H1 (cell line): ENCODE measurements around the gene KRAS. TPM values are rescaled to one million over a fixed set of nuclear protein-coding genes. Genes with fewer than 3 reads are reported as not detected.

Source experiments
- CTCF ChIA-PET: fragments of 300-600 bp; sonication (Branson Sonifier 250); formaldehyde crosslinking; loops from one replicate; lab custom pipeline; 2021; ENCODE audit not compliant: partially characterized antibody; lab: Charles Lee
- POLR2A ChIA-PET: fragments of 300-600 bp; sonication (Branson Sonifier 250); formaldehyde crosslinking; loops from one replicate; lab custom pipeline; 2021; ENCODE audit warnings: inconsistent platforms; ENCODE audit not compliant: partially characterized antibody; lab: Charles Lee
- DNase-seq, 2 experiments: peaks; one replicate each; pipeline versions ENCODE4 v3.0.0 to v3.0.0-alpha.2; 2010 to 2022; ENCODE audit warnings: low spot score in 2 of 2, low read depth in 1 of 2, mixed read lengths in 1 of 2
- FAIRE-seq: peaks from 2 replicates; lab custom pipeline; 2011; peaks lifted over from hg19 to GRCh38; lab: Jason Lieb, UNC
- H2AFZ ChIP-seq: 2 replicates; pipeline ENCODE4 v1.8.1; 2012; ENCODE audit warnings: low read length, inconsistent platforms
- H2AK5ac ChIP-seq: 2 replicates; pipeline ENCODE4 v1.6.1; 2013; ENCODE audit warnings: low read depth, low read length
- H2BK120ac ChIP-seq: replicated peaks from 2 replicates; pipeline ENCODE3; 2013; ENCODE audit warnings: low read depth, low read length, inconsistent platforms
- H2BK12ac ChIP-seq: 2 replicates; pipeline ENCODE4 v1.6.1; 2013; ENCODE audit warnings: low read depth, low read length
- H2BK15ac ChIP-seq: 2 replicates; pipeline ENCODE4 v1.6.1; 2013; ENCODE audit warnings: low read length
- H2BK20ac ChIP-seq: 2 replicates; pipeline ENCODE4 v1.6.1; 2013; ENCODE audit warnings: low read length
- H2BK5ac ChIP-seq: 2 replicates; pipeline ENCODE4 v1.6.1; 2013; ENCODE audit warnings: low read depth, low read length
- H3K14ac ChIP-seq: 2 replicates; pipeline ENCODE4 v1.6.1; 2013; ENCODE audit warnings: inconsistent platforms; ENCODE audit not compliant: insufficient read length
- H3K18ac ChIP-seq: 2 replicates; pipeline ENCODE4 v1.6.1; 2013; ENCODE audit warnings: low read length; ENCODE audit errors: extremely low read depth
- H3K23ac ChIP-seq: 2 replicates; pipeline ENCODE4 v1.6.1; 2013; ENCODE audit warnings: inconsistent platforms; ENCODE audit not compliant: insufficient read length
- H3K23me2 ChIP-seq: 2 replicates; pipeline ENCODE4 v1.6.1; 2013; ENCODE audit warnings: low read depth, low read length
- H3K27ac ChIP-seq: 2 replicates; pipeline ENCODE4 v1.6.1; 2011; ENCODE audit warnings: low read depth, low read length, inconsistent platforms
- H3K27me3 ChIP-seq, 4 experiments: replicated peaks in 1 of 4; 1 replicate in 1 of 4; 2 replicates in 3 of 4; pipeline versions ENCODE4 v1.6.1 to v1.8.1; 2011 to 2013; ENCODE audit warnings: low read length in 3 of 4, mild to moderate bottlenecking in 3 of 4, inconsistent platforms in 2 of 4, mixed read lengths in 2 of 4, moderate library complexity in 1 of 4; ENCODE audit not compliant: control insufficient read depth in 3 of 4, insufficient read depth in 3 of 4; ENCODE audit errors: extremely low read depth in 1 of 4
- H3K36me3 ChIP-seq, 4 experiments: 2 replicates each; pipeline versions ENCODE4 v1.6.1 to v1.8.1; 2011 to 2013; ENCODE audit warnings: mild to moderate bottlenecking in 4 of 4, low read length in 3 of 4, moderate library complexity in 2 of 4, control low read depth in 1 of 4, inconsistent platforms in 1 of 4; ENCODE audit not compliant: insufficient read depth in 4 of 4, control insufficient read depth in 2 of 4
- H3K4ac ChIP-seq: replicated peaks from 2 replicates; pipeline ENCODE3; 2013; ENCODE audit warnings: low read length, low read depth, mixed read lengths, inconsistent platforms; ENCODE audit not compliant: insufficient read length
- H3K4me1 ChIP-seq, 4 experiments: replicated peaks in 1 of 4; 1 replicate in 1 of 4; 2 replicates in 3 of 4; pipeline versions ENCODE4 v1.6.1 to v1.8.1; 2011 to 2013; ENCODE audit warnings: low read length in 3 of 4, inconsistent platforms in 2 of 4, mixed read lengths in 1 of 4; ENCODE audit not compliant: insufficient read depth in 4 of 4, control insufficient read depth in 3 of 4
- H3K4me2 ChIP-seq, 2 experiments: 2 replicates each; pipeline versions ENCODE4 v1.6.1 to v1.8.1; 2011 to 2013; ENCODE audit warnings: low read depth in 2 of 2, low read length in 2 of 2, control low read depth in 1 of 2, inconsistent platforms in 1 of 2, mild to moderate bottlenecking in 1 of 2; ENCODE audit not compliant: insufficient read depth in 1 of 2
- H3K4me3 ChIP-seq, 4 experiments: fragments of 200-600, 300-600 bp in 1 of 4; sonication (generic), shearing (Covaris generic), sonication (Bioruptor Twin) in 1 of 4; 2 replicates each; pipeline versions ENCODE4 v1.5.1 to v1.8.1; 2011 to 2016; ENCODE audit warnings: low read length in 4 of 4, low read depth in 3 of 4, control low read depth in 2 of 4, inconsistent platforms in 2 of 4, mild to moderate bottlenecking in 2 of 4, mixed read lengths in 1 of 4, moderate library complexity in 1 of 4; ENCODE audit not compliant: insufficient read depth in 2 of 4; ENCODE audit errors: extremely low read depth in 1 of 4
- H3K56ac ChIP-seq: replicated peaks from 2 replicates; pipeline ENCODE3; 2013; ENCODE audit warnings: low read depth, mild to moderate bottlenecking, mixed read lengths, low read length, inconsistent platforms; ENCODE audit not compliant: insufficient read length
- H3K79me1 ChIP-seq: 2 replicates; pipeline ENCODE4 v1.6.1; 2013; ENCODE audit warnings: low read depth, low read length, control low read depth
- H3K79me2 ChIP-seq, 2 experiments: 2 replicates each; pipeline versions ENCODE4 v1.6.1 to v1.8.1; 2012 to 2013; ENCODE audit warnings: low read length in 2 of 2, mild to moderate bottlenecking in 2 of 2, inconsistent platforms in 1 of 2; ENCODE audit not compliant: insufficient read depth in 2 of 2, control insufficient read depth in 1 of 2
- H3K9ac ChIP-seq, 4 experiments: replicated peaks in 1 of 4; 1 replicate in 1 of 4; 2 replicates in 3 of 4; pipeline versions ENCODE4 v1.6.1 to v1.8.1; 2011 to 2013; ENCODE audit warnings: low read depth in 3 of 4, low read length in 3 of 4, control low read depth in 2 of 4, mild to moderate bottlenecking in 2 of 4, moderate library complexity in 2 of 4, inconsistent platforms in 1 of 4; ENCODE audit errors: extremely low read depth in 1 of 4
- H3K9me3 ChIP-seq, 2 experiments: 2 replicates each; pipeline versions ENCODE4 v1.6.1 to v1.8.1; 2012 to 2013; ENCODE audit warnings: mild to moderate bottlenecking in 2 of 2, moderate library complexity in 2 of 2, control low read depth in 1 of 2, inconsistent platforms in 1 of 2, low read depth in 1 of 2, low read length in 1 of 2, mixed read lengths in 1 of 2; ENCODE audit not compliant: insufficient read depth in 2 of 2
- H4K20me1 ChIP-seq, 2 experiments: replicated peaks in 1 of 2; 2 replicates each; pipeline versions ENCODE3 to v1.8.1; 2011 to 2013; ENCODE audit warnings: inconsistent platforms in 2 of 2, low read length in 2 of 2, mild to moderate bottlenecking in 1 of 2; ENCODE audit not compliant: insufficient read depth in 2 of 2, control insufficient read depth in 1 of 2
- H4K5ac ChIP-seq: 2 replicates; pipeline ENCODE4 v1.6.1; 2013; ENCODE audit warnings: low read length, low read depth, mixed read lengths, inconsistent platforms; ENCODE audit not compliant: insufficient read length
- H4K8ac ChIP-seq: 2 replicates; pipeline ENCODE4 v1.8.0; 2013; ENCODE audit warnings: mild to moderate bottlenecking, moderate library complexity, low read length, inconsistent platforms; ENCODE audit not compliant: insufficient read depth; ENCODE audit errors: extremely low read depth
- H4K91ac ChIP-seq: replicated peaks from 2 replicates; pipeline ENCODE3; 2013; ENCODE audit warnings: low read length, mixed read lengths, inconsistent platforms; ENCODE audit not compliant: insufficient read length
- MAFK ChIP-seq: IDR thresholded peaks from 2 replicates; pipeline ENCODE4 v1.6.1; 2012; ENCODE audit warnings: low read depth, mild to moderate bottlenecking, improper control_type of control experiment, low read length
- SP4 ChIP-seq: IDR thresholded peaks from 2 replicates; pipeline ENCODE4 v1.6.1; 2012; ENCODE audit warnings: low read length, inconsistent platforms
- WGBS, 2 experiments: shearing (Covaris generic) in 1 of 2; methylation state at CpG; one replicate each; pipeline versions ENCODE4 v1.1.6 to v1.1.7; 2013 to 2015; ENCODE audit warnings: low lambda C conversion rate in 2 of 2, mixed read lengths in 2 of 2, inconsistent platforms in 1 of 2, low coverage in 1 of 2, missing lambda C conversion rate in 1 of 2; ENCODE audit not compliant: insufficient replicate concordance in 2 of 2, insufficient coverage in 1 of 2, insufficient read length in 1 of 2; ENCODE audit errors: extremely low coverage in 1 of 2, missing lambda C conversion rate in 1 of 2; 5-methylcytosine and 5-hydroxymethylcytosine counted together
- polyA plus RNA-seq, 7 experiments: library from polyadenylated mRNA; depleted of rRNA in 3 of 7; stranded (reverse) in 5 of 7; unstranded in 2 of 7; fragments of >200 nt in 5 of 7; fragments of 200-250 nt in 2 of 7; gene quantifications; 1 replicate in 5 of 7; 2 replicates in 1 of 7; 4 replicates in 1 of 7; pipeline versions ENCODE4 v1.2.1 to v1.2.3, GENCODE V29; 2011 to 2013; ENCODE audit warnings: missing spikeins in 2 of 7, mixed read lengths in 2 of 7
- total RNA-seq: library from RNA; stranded (reverse); fragmentation: NEBNext Ultra II Directional; extraction: Animal tissue kit (Norgen Biotek cat#: 25700); gene quantifications from 2 replicates; pipeline ENCODE4 v1.2.1, GENCODE V29; 2021

Gene KRAS
- total and polyA plus RNA-seq, 2 of the 8 experiments (the other 6 are each of a cell fraction or from before 2014, with no cell fraction given), result 24.8 to 64.6 TPM

DNA sequence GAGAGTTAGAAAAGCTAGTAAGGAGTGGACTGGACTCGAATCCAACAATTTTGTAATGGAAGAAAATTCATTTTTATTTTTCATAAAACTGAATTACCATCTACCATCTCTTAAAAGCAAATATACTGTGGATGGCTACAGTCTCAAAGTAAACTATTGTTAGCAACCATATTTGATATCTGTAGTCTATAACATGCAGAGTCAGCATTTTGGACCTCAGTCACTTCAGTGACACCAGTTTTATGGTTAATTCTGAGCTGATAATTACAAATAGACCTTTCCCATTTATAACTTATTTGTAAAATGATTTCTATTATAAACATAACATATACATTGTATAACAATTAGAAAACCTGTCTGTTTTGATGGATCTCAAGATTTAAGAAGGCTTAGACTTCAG lies 2.0 kb downstream of the KRAS start:
- peaks cover 10 to 62% of the 10 kb centered on the region in 2 experiments for H3K79me2 ChIP-seq

More for the DNA sequence above, 2.0 kb downstream of the KRAS start:
- no peak overlapping the region for H2AFZ ChIP-seq
- FAIRE-seq, result no peak
- no peak overlapping the region for H2BK120ac ChIP-seq
- peaks cover 5 to 9% of the 10 kb centered on the region in 2 experiments for H4K20me1 ChIP-seq
- H3K14ac ChIP-seq, result no peak overlapping the region
- CTCF ChIA-PET, result interaction anchor here (0.6 to 1.4 kb wide), 4 partner anchors 12 to 477 kb away, joined by 3 to 5 read pairs (median 4); no protein-coding TSS in a partner anchor
- no peak overlapping the region for H3K56ac ChIP-seq
- no peaks in the 10 kb centered on the region for H3K9me3 ChIP-seq
- H3K23me2 ChIP-seq, result peaks cover 5% of the 10 kb centered on the region; the same call in 1 of the 2 replicates
- no peak overlapping the region; a peak in 1 of 4 replicates for H3K4me2 ChIP-seq
- H3K27me3 ChIP-seq, result no peaks in the 10 kb centered on the region
- H4K5ac ChIP-seq, result no peak overlapping the region
- no peak overlapping the region for H4K8ac ChIP-seq
- H2BK20ac ChIP-seq, result no peak overlapping the region
- no peak overlapping the region for H3K4ac ChIP-seq
- no peak overlapping the region for H2BK15ac ChIP-seq
- peaks cover 0 to 17% (median 0%) of the 10 kb centered on the region in 4 experiments; a peak in 4 of 8 replicates for H3K36me3 ChIP-seq
- DNase-seq, result no peak
- TF ChIP-seq MAFK, result peak; percentile 90
- no peak for TF ChIP-seq SP4
- no peak overlapping the region for H3K27ac ChIP-seq
- H3K4me3 ChIP-seq, result no peak overlapping the region
- H2BK5ac ChIP-seq, result no peak overlapping the region
- no peak overlapping the region for H2AK5ac ChIP-seq
- no peaks in the 10 kb centered on the region; the same call in 1 of the 2 replicates for H3K79me1 ChIP-seq
- H4K91ac ChIP-seq, result no peak overlapping the region
- no peak overlapping the region for H2BK12ac ChIP-seq
- no peak overlapping the region for H3K23ac ChIP-seq
- H3K4me1 ChIP-seq, result peaks cover 0 to 5% (median 3%) of the 10 kb centered on the region in 4 experiments; a peak in 4 of 7 replicates
- H3K18ac ChIP-seq, result no peak overlapping the region
- 88% methylated on average over 1 of the region's 1 CpG; no CpG with 5 or more reads in 1 of the 2 experiments for WGBS, 2 experiments
- POLR2A ChIA-PET, result interaction anchor here (0.7 to 2.2 kb wide), 5 partner anchors 10 to 147 kb away, joined by 3 to 7 read pairs (median 4); no protein-coding TSS in a partner anchor
- H3K9ac ChIP-seq, result no peak overlapping the region
